Stimulated activated CD4-positive, alpha-beta T cell treated with anti-CD3 and anti-CD28 coated beads, Interleukin-2, amount 100 ng/mL, for 24 hours (primary cell): ENCODE data around the gene DICER1.
"Not testable (repeated sequence)": the region's sequence is repeated elsewhere in the genome, so short reads cannot be mapped to it uniquely, and the experiment has no call there.

Experiments
- DNase-seq, 2 donors: peaks; one replicate each; pipeline ENCODE4 v3.0.0-alpha.2; 2020

DICER1 gene

DNA sequence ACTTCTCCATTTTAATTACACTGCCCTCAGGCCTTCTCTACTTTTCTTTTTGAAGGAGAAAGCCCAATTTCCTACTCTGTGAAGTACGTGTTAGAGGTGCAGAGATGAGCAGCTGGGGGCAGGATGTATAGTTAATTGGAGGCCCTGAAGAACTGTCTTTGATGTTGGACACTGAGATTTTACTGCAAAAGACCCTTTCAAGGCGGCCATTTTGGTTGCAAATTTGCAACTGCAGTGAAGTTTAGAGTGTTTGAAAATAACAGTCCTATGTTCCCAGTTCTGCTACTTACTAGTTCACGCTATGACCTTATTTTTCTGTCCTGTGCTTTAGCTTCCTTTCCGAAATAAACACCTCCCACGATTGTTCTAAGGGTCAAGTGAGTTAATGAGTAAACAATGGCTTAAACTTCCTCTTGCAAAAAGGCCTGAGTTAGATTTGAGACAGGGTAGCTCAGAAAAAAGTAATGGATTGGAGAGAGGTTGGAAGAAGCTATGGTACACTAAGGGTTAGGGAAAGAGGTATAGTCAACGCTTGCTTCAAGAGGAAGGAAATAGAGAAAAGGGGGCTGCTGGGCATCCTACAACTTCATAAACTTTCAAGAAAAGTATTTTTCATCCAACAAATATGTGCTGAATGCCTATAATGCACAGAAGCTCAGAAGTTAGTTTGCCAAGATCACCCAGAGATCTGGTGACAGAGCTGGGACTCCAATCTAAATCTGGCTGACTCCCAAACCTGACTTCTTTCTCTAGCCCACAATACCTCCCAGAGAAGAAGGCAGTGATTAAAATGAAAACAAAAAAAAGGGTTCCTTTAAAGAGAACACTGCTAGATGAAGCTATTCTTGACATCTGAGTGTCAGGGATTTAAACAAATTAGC lies 26.4 kb upstream of the DICER1 start:
- DNase-seq: no peak

DNA sequence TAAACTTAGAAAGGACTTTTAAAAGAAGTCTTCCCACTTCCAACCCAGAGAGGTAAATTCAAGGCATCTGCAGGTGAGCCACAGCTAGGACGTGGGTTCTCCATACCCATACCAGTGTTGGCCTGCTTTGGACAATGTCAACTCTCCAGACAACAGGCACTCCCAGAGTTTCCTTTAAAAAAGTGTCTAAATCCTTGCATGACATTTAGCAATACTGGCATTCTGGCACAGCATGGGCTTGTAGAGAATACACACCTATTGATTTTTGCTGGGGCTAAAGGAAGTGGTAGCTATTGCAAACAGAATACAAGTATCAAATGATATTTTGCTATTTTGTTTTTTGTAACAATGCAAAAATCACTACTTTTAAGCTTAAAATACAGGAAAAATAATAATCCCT lies 25.8 kb upstream of the DICER1 start:
- DNase-seq: no peak

DNA sequence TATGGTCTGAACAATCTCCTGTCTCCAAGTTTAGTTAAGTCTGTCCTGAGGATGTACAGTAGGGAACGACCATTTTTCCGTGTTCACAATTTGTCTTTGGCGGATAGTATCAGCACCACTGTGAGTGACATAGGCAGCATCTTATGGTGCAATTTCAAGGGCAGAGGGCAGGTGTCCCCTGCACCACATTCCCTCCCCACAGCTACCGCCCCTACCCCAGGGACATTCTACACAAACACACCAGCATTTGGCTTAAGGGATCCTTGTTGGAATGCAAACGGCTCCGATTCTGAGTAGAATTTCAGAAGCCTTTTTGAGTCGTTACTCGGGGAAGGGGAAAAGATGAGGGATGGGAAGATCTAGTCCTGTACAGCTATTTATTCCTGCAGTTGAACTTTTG lies 25.1 kb upstream of the DICER1 start:
- DNase-seq: no peak

DNA sequence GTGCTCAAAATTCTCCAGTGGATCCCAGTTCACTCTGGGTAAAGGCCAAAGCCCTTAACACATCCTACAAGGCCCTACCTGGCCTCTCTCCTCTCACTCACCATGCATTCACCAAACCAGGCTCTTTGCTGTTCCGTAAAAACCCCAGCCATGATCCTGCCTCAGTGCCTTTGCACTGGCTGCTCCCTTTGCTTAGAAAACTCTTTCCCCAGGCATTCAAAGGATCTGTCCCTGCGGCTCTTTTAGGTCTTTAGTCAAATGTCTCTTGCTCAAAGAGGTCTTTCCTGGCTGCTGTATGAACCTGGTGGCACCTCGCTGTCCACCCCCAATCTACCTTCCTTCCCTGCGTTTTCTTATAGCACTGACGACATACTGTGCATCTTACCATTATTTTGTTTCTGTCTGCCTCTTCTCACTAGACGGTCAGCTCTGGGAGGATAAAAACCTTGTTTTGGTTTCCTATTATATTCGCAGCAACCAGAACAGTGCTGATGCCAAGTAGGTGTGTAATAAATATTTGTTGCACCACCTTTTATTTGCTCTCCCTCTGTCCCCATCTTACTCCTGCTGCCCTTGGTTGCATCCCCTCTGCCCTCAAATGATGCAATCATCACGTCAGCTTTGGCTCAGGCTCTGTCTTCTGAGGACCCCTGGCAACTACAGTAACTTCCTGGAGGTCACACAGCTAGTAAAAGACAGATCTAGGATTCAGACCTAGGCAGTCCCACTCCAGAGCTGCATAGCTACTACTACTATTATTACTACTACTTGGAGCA lies 23.8 kb upstream of the DICER1 start:
- no peak for DNase-seq

DNA sequence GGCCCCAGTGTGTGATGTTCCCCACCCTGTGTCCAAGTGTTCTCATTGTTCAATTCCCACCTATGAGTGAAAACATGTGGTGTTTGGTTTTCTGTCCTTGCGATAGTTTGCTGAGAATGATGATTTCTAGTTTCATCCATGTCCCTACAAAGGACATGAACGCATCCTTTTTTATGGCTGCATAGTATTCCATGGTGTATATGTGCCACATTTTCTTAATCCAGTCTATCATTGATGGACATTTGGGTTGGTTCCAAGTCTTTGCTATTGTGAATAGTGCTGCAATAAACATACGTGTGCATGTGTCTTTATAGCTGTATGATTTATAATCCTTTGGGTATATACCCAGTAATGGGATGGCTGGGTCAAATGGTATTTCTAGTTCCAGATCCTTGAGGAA lies 18.3 kb upstream of the DICER1 start:
- DNase-seq: not testable (repeated sequence)

DNA sequence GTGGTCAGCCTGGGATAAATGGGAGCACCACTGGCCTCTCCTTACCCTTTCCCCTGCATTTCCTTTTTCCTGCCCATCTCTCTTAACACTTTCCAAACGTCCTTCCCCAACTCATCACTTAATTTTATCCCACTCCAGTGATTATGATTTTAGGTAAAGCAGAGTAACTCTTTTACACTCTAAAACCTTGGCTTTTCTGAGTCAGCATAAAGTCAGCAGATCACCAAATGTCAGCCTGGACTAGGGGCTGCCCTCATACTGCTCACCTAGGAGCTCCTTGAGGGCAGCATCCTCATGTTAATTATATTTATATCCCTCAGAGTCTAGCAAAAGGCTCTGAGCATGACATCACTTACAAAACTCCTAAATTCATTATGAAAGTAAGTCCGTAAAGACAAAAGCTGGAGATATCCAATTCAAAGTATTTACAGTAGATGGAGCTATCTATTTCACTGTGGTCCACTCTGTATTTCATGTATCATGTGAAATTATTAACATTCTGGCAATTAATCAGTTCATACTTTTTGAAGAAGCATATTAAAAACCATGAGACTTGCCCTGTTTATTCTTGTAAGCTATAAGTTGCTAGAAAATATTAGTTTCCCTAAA lies 17.0 kb upstream of the DICER1 start:
- no peak for DNase-seq

DNA sequence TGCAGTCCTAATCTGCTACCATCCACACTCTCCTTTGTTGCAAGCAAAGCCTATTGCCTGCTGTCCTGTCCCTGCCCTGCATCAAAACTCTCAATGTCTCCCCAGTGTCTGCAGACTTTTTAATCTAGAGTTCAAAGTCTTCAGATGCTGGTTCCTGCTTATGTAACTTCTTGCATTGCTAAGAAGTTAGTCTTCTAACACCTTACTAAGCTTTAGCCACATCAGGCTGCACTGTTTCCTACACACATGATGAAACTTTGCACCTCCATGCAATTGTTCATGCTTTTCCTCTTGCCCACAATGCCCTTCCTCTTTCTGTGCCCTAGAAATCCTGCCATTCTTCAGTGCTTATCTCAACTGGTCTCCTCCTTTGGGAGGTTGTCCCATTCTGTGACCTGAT lies 16.2 kb upstream of the DICER1 start:
- DNase-seq: no peak

DNA sequence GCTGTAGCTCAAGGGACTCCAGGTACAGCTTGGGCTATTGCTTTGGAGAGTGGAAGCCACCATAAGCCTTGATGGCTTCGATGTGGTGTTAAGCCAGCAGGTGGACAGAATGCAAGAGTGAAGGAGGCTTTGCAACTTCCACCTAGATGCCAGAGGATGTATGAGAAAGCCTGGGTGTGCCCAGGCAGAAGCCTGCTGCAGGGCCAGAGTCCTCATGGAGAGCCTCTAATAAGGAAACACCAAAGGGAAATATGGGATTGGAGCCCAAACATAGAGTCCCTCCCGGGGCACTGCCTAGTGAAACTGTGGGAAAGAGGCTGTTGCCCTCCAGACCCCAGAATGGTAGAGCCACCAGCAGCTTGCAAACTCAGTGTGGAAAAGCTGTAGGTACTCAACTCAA lies 9.8 kb upstream of the DICER1 start:
- no peak for DNase-seq

DNA sequence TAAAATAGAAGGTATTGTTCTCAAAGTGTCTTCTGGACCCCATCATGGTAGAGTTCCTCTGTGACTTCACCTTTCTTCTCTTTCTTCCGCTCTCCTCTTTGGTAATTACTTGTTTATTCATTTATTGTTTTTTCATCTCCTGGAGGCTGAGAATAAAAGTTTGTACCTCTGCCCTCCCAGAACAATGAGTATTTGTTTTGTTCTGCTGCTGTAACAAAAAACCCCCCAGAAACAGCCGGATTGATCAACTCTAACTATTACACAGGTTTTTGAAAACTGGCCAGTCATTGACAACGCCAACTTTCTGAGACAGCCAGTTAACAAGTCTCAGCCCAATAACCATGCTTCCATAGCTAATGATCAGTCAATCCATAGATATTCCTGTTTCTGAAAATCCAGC lies 8.2 kb upstream of the DICER1 start:
- no peak for DNase-seq

DNA sequence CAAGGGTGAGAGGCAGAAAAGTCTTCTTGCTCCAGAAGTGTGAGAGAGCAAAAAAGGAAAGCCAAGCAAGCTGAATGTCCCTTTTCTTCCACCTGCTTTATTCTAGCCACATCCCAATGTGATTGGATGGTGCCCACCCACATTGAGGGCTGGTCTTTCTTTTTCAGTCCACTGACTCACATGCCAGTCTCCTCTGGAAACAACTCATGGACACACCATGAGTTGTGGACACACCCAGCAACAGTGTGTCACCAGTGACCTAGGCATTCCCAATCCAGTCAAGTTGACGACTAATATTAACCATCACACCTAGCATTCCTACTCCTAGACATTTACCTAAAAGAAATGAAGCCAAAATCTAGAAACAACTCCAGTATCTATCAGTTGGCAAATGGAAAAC lies 7.2 kb upstream of the DICER1 start:
- DNase-seq: no peak

DNA sequence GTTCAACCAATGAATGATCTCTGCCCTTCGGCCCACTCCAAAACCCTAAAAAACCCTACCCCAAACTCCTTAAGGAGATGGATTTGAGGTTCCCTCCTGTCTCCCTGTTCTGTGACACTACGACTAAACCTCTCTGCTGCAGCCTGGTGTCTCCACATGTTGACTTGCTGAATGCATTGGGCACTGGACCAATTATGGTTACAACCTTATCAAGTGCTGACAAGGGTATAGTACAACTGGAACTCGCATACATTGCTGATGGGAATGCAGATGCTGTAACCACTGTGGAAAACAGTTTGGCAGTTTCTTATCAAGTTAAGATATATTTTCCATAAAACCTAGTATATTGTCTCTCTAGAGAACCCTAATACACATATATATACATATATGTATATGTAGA lies 6.3 kb upstream of the DICER1 start:
- no peak for DNase-seq

DNA sequence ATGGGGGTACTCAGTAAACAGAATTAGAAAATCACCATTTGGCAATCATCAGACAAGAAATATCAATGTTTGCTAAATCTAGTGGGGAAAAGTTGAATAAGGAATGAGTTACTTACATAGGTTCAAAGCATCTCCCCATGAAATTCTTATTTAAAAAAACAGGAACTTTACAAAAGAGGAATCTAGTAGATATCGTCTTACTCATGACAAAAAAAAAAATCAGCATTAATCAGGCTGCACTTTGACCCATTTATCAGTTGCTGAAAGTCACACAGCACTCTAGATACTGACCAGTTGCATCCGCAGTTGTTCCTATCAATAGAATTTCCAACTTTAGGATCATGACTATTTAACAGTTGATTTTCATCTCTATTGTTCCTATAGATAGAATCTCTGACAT lies 5.8 kb upstream of the DICER1 start:
- DNase-seq: no peak

DNA sequence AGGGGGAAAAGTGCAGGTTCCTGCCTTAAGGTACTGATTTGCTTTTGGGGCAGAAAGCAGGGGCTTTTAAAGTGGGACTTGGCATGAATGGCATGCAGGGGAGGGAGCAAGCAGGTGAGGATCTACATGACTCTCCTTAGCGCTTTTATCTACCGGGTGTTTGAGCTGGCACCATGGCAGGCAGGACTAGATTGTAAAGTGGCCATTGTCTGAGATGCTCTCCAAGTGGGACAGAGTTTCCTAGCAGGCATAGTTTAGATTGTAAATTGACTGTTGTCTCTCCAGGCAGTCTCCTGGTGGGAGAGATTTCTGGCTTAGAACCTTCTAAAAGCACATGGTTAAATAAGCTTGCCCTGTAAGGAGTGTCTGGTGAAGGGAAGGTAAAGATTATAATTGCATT lies 5.3 kb upstream of the DICER1 start:
- DNase-seq: no peak

DNA sequence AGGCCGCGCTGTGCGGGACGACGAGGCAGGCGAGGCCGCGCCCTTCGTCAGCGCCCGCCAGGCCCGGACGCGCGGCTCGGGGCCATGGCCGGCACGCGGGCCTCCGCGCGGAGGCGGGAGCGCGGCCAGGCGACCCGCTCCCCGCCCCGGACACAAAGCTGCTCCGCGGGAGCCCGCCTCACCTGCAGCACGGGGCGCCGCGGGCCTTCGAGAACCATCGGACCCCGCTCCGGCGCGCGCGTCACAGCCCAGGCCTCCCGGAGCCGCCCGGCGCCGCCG lies 342 bp downstream of the DICER1 start:
- DNase-seq: no peak

DNA sequence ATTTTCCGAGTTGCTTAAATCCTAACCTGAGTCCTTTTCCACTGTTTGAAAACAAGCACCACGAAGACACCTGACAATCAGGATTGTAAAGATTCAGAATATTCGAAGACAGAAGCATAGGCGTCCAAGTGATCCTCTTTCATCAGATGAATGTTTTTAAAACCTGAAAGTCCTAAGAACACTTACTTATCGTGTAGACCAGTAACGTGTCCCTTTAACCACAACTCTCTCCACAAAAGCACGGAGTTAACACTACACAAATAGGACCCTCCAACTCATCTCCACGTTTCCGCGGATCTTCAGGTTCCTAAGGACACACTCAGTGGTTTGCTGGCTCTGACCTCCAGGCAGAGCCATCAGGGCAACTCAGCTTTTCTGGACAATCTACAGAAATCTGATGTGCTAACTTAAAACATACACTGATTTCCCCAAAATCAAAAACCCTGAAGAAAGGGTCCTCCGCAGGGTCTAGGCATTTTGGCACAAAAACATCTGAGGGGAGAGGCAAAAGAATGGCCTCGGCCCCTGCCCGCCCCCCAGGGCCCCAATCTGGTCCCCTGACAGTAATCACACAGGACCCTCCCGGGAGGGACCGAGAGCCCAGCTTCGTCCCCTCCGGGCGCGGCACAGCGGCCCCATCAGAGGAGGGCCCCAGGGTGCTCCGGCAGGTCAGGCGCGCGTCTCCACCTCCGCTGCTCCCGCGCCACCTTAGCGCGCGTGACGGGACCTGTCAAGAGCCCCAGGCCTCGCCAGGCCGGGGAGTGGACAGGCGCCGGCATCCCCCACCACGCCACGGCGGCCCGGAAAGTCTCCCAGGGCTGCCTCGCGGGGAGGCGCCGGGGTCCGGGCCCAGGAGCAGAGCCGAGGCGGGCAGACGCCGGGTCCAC lies 925 bp downstream of the DICER1 start:
- DNase-seq: peak; percentile 41 to 44

DNA sequence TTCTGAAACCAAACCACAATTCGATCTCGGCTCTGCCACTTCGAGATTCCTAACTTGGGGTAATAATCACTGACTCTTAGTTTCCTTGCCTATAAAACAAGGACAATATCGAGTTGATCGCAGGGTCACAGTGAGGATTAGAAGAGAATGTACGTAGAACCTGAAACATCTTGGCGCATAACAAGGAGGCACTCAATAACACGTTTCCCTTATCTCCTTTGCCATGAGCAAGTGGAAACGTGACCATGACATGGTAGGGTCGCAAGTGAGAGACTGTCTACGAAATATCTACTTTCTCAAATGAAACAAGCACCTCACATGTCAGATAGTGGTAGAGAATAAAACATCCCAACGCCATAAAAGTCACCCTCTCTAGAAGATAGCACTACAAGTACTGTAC lies 2.3 kb downstream of the DICER1 start:
- no peak for DNase-seq

DNA sequence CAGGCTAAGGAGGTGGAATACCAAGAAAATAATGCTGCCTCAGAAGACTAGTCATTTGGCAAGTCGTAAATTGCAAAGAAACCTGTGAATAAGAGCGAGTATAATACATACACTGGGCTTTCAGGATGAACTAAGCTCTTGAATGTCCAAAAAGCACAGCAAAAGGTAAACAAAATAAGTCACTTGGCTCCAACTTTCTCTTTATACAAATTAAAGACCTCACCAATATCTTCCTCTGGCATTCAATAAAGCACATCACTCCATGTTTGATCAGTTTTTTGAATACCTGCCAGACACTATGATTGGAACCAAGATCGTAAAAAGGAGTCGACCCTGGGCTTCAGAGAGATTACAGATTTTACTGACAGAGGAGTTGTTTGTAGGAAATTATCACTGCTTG lies 3.5 kb downstream of the DICER1 start:
- no peak for DNase-seq

DNA sequence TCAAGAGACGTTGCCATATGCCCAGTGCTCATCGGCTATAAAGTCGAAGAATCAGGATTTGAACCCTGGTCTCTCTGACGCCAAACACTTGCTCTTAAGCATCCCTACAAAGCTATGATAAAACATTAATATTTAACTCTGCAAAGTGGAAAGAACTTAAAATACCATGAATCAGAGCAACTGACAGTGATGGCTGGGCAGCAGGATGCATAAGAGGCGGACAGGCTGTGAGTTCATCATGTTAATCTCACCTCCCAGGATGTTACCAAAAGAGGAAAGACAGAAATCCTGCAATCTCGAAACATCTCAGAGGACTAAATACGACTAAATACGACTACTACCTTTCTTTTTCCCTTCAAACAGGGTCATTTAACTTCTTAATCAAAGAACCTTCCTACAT lies 5.8 kb downstream of the DICER1 start:
- DNase-seq: no peak

DNA sequence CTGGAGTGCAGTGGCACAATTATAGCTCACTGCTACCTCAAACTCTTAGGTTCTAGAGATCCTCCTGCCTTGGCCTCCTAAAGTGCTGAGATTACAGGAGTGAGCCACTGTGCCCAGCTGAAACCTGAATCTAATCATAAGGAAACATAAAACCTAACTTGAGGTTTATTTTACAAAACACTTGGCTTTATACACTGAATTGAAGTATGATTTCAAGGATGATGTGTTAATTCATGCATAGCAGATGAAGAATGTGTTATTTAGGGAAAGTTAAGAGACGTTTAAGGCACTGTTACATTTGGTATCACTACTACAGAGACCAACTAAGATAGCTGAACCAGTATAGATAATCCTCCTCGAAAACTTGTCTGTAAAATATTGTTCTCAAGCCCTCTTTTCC lies 6.4 kb downstream of the DICER1 start:
- no peak for DNase-seq

DNA sequence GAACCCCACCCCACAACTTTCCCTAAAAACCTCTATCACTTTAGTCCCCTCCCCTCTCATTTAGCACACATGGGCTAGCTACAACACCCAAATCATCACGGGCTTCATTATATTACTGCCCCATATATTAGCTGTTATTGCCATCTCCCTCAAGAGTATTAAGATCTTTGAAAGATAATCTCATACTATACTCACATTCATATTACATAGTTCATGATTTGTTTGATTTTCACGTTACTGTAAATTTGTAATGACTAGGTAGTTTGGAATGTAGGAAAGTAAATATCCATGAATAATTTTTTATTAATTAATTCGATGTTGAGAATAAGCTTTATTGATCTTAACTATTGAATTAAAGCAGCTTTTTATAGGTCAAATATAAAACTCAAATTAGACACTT lies 7.9 kb downstream of the DICER1 start:
- no peak for DNase-seq

DNA sequence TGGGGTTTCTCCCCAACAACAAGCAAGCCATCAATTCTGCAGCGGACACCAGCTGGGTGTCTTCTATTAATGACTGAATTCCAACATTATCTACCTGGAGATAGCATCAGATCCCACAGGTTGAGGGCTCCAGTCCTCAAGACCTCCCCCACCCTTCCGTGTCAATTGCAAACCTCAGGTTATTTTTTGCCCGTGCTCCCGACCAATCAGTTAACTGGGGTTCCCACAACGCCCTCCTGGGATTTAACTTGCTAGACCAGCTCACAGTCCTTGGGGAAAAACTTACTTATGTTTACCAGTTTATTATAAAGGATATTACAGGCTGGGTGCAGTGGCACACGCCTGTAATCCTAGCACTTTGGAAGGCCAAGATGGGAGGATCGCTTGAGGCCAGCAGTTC lies 9.7 kb downstream of the DICER1 start:
- DNase-seq: no peak

DNA sequence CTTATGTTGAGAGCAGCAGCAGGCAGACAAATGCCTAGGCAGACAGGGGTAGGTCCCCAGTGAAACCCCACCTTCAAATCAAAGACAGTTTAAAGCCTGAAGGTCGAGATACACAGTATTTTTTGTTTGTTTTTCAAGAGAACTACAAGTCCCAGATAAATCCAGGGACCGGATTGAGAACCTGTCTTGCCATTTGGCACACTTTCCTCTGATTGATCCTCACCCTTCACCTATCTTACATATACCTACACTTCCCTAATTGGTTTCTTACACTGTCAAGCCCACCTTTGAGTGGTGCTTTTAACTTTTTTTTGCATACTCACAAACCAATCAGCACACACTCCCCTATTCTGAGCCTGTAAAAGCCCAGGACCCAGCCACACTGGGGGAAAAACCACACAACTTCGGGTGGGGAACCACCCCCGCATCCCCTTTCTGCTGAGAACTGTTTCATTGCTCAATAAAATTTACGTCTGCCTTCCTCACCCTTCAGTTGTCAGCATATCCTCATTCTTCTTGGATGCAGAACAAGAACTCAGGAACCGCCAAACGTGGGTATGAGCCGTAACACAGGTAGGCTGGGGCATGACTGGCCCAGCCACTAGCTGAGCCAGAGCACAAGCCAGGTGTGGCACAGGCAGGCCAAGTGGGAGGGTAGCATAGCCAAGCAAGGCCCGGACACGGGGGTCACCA lies 11.1 kb downstream of the DICER1 start:
- no peak for DNase-seq

DNA sequence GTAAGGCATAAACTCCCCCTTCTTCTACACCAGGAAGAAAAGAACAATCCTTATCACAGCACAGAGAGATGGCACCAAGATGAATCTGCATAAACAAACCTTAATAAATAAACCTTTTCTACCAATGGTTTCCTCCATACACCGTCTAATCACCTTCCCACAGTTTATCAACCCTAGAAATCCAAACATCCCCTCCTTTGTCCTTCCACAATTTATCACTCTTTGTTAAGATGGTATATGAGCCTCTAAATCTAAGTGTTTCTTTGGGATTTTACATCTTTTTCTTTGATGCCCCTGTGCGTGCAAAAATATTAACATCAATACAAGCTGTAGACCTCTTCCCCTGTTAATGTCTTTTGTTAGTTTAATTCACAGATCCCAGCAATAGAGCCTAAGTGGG lies 12.5 kb downstream of the DICER1 start:
- no peak for DNase-seq
